Kidney epithelial cell (primary cell): ENCODE results near the gene ACP6. TPM values are rescaled to one million over a fixed set of nuclear protein-coding genes. Genes with fewer than 3 reads are reported as not detected.

Experiments
- DNase-seq: peaks from one replicate; pipeline ENCODE4 v3.0.0-alpha.2; 2010; ENCODE audit warnings: low read depth
- H3K27me3 ChIP-seq: 2 replicates; pipeline ENCODE4 v1.6.0; 2011; ENCODE audit warnings: low read length; ENCODE audit not compliant: control insufficient read depth, insufficient read depth
- H3K36me3 ChIP-seq: 2 replicates; pipeline ENCODE4 v1.5.1; 2011; ENCODE audit warnings: low read length; ENCODE audit not compliant: control insufficient read depth, insufficient read depth
- H3K4me3 ChIP-seq: 2 replicates; pipeline ENCODE4 v1.5.1; 2011; ENCODE audit warnings: low read depth, mild to moderate bottlenecking, control low read depth, low read length
- CTCF ChIP-seq: IDR thresholded peaks from 2 replicates; pipeline ENCODE4 v1.5.1; 2011; ENCODE audit warnings: mild to moderate bottlenecking, moderate library complexity, low read length, control low read depth, inconsistent platforms; ENCODE audit not compliant: insufficient read depth, poor library complexity, severe bottlenecking
- total RNA-seq: library from RNA; depleted of rRNA; stranded (reverse); fragments of >200 nt; gene quantifications from 2 replicates; pipeline ENCODE4 v1.2.3, GENCODE V29; 2015

Gene ACP6
- total RNA-seq, 1 donor from 2014 or later: 12.5 TPM

GRCh38 chr1:147643974-147644373, 26.4 kb downstream of the ACP6 start:
- Histone ChIP-seq H3K27me3 (no peaks in the 10 kb centered on the region), H3K4me3 (no peak overlapping the region), H3K36me3 (peaks cover 1% of the 10 kb centered on the region)
- DNase-seq: no peak
- TF ChIP-seq CTCF: no peak

- peak; percentile 87 for TF ChIP-seq CTCF
- H3K27me3 ChIP-seq: no peaks in the 10 kb centered on the region
- H3K4me3 ChIP-seq: no peak overlapping the region
- peaks cover 1% of the 10 kb centered on the region for H3K36me3 ChIP-seq
- DNase-seq: no peak
These were observed 28.4 kb downstream of the ACP6 start for GRCh38 chr1:147641695-147642592.

- no peak for DNase-seq
- Histone ChIP-seq H3K27me3 (no peaks in the 10 kb centered on the region), H3K36me3 (peaks cover 1% of the 10 kb centered on the region), H3K4me3 (no peak overlapping the region)
- TF ChIP-seq CTCF: no peak
These were observed 29.0 kb downstream of the ACP6 start for GRCh38 chr1:147641291-147641690.

- Histone ChIP-seq H3K27me3 (no peaks in the 10 kb centered on the region), H3K36me3 (peaks cover 1% of the 10 kb centered on the region), H3K4me3 (no peak overlapping the region)
- TF ChIP-seq CTCF: peak; percentile 96
- DNase-seq: peak; percentile 42
These were observed 29.7 kb downstream of the ACP6 start for GRCh38 chr1:147640553-147641165.

GRCh38 chr1:147636314-147636713, 34.0 kb downstream of the ACP6 start:
- no peak for DNase-seq
- Histone ChIP-seq H3K27me3 (no peaks in the 10 kb centered on the region), H3K36me3 (no peaks in the 10 kb centered on the region), H3K4me3 (no peak overlapping the region)
- no peak for TF ChIP-seq CTCF

GRCh38 chr1:147635342-147635741, 35.0 kb downstream of the ACP6 start:
- no peak overlapping the region for H3K4me3 ChIP-seq
- no peaks in the 10 kb centered on the region for H3K36me3 ChIP-seq
- TF ChIP-seq CTCF: no peak
- H3K27me3 ChIP-seq: no peaks in the 10 kb centered on the region
- DNase-seq: no peak
